ENCODE results near the gene BDKRB2. TPM values are rescaled to one million over a fixed set of nuclear protein-coding genes. Genes with fewer than 3 reads are reported as not detected.
A peak's percentile ranks its signal among the peaks of the same experiment; 100 is the strongest.

Gene BDKRB2
- polyA plus RNA-seq, 1 experiment = 182 TPM

DNA sequence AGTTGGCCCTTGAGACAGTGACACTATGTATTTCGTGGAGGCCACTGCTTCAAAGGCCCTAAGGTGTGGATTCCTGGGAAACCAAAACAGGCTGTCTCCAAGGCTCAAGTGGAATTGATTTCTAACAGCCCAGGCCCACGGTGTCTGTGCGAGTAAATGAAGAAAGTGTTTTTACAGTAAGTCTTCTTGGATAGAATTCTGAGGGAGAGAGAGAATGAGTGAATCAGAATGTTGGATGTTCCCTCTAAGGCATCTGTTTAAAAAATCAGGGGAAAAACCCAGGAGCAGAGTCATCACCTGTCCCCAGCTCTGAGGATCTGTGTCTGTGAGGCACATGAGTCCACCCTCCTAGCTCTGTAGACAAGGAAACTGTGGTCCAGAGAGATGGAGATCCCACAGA is 29.0 kb downstream of the BDKRB2 start:
- Histone ChIP-seq H3K9me3 (ENCODE audit: control insufficient read depth, insufficient read depth, low read length) (peaks cover 1% of the 10 kb centered on the region; the same call in 1 of the 2 replicates), H3K27ac (ENCODE audit: low read depth, low read length) (peak overlapping the region; percentile 39), H3K27me3 (ENCODE audit: control insufficient read depth, insufficient read depth, low read length) (no peaks in the 10 kb centered on the region), H3K4me3 (ENCODE audit: low read depth, low read length) (no peak overlapping the region)
- TF ChIP-seq, protein P1, sequence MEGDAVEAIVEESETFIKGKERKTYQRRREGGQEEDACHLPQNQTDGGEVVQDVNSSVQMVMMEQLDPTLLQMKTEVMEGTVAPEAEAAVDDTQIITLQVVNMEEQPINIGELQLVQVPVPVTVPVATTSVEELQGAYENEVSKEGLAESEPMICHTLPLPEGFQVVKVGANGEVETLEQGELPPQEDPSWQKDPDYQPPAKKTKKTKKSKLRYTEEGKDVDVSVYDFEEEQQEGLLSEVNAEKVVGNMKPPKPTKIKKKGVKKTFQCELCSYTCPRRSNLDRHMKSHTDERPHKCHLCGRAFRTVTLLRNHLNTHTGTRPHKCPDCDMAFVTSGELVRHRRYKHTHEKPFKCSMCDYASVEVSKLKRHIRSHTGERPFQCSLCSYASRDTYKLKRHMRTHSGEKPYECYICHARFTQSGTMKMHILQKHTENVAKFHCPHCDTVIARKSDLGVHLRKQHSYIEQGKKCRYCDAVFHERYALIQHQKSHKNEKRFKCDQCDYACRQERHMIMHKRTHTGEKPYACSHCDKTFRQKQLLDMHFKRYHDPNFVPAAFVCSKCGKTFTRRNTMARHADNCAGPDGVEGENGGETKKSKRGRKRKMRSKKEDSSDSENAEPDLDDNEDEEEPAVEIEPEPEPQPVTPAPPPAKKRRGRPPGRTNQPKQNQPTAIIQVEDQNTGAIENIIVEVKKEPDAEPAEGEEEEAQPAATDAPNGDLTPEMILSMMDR (IDR thresholded peaks at IDR 0.05; ENCODE audit: low read depth, low read length) = no peak
- DNase-seq (ENCODE audit: low read depth, low spot score) = no peak
- ChIA-PET CTCF (interaction anchor here (1.4 kb wide), 1 partner anchor 133 kb away, joined by 10 read pairs; no protein-coding TSS in a partner anchor), POLR2A (no interaction called here)

DNA sequence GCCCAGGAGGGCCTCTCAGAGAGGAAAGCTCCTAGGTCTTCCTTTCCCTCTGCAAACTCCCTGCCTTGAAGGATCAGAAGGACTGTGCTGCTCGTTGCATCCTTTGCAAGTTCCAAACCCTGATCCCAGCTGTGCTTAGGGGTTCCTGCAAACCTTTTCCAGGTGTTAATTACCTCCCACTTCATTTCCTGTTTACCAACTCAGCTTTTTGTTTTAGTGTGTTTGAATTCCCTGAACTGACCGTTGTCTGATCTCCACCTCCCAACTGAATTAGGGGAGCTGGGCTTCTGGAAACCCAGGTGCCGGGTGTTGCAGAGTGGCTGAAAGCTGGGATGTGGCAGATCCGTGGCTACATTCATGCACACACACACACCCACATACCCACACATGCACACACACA is 30.8 kb downstream of the BDKRB2 start:
- H3K4me3 ChIP-seq (ENCODE audit: low read depth, low read length) = no peak overlapping the region
- POLR2A ChIA-PET = interaction anchor here (0.6 kb wide), 1 partner anchor 123 kb away, joined by 3 read pairs; no protein-coding TSS in a partner anchor

DNA sequence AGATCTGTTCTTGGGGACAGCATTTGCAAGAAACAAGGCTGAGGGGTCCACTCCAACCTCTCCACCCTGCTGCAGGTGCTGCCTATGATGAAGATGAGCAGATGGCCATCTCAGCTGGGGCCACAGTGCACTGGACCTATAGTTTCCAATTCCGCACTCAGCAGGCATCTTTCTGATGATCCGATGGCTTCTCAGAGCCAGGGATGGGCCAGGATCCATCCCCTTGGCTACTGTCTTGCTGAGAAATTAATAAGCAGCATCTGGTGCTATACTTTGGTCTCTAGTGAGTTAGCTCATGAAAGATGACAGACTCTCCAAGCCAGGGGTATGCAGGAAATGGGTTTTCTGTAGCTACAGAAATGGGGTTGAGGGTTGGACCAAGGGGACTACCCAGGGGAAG is 33.0 kb downstream of the BDKRB2 start:
- POLR2A ChIA-PET = no interaction called here
- CTCF ChIA-PET = interaction anchor here (0.5 kb wide), 1 partner anchor 129 kb away, joined by 5 read pairs; no protein-coding TSS in a partner anchor

More for the DNA sequence above, 30.8 kb downstream of the BDKRB2 start:
- Histone ChIP-seq H3K27ac (ENCODE audit: low read depth, low read length) (no peak overlapping the region), H3K9me3 (ENCODE audit: control insufficient read depth, insufficient read depth, low read length) (peaks cover 1% of the 10 kb centered on the region; the same call in 1 of the 2 replicates), H3K27me3 (ENCODE audit: control insufficient read depth, insufficient read depth, low read length) (no peaks in the 10 kb centered on the region)
- TF ChIP-seq, protein P1 (IDR thresholded peaks at IDR 0.05; ENCODE audit: low read depth, low read length) = no peak
- DNase-seq (ENCODE audit: low read depth, low spot score) = no peak
- CTCF ChIA-PET = no interaction called here

DNA sequence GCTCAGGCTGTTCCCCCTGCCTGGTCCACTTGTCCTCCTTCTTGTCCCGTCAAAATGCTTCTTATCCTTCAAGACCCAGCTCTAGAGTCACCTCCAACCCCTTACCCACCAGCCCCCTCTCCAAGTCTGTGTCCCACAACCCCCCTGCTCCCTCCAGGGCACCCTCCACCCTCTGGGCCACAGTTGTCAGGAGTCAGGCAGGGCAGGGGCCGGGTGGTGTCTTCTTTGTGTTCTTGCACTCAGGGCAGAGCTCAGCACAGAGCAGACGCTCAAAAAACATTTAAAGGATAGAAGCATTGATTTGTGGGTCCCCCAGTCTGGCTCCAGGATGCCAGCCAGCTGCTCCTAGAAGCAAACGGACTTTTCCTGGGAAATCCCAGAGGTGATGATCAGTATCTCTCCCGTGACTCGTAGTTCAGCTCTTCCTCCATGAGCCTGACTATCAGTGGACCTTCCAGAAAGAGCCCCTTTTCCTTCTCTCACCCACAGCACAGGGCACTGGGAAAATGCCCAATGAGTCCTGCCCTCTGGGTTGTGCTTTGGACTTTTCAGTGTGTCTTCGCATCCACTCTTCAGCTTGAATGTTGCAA is 34.1 kb downstream of the BDKRB2 start:
- ChIA-PET CTCF (interaction anchor here (0.5 to 0.8 kb wide), 2 partner anchors 34 to 138 kb away, joined by 3 read pairs; no protein-coding TSS in a partner anchor), POLR2A (interaction anchor here (0.6 kb wide), 1 partner anchor 20 kb away, joined by 4 read pairs; no protein-coding TSS in a partner anchor)
- TF ChIP-seq, protein P1 (IDR thresholded peaks at IDR 0.05; ENCODE audit: low read depth, low read length) = no peak
- no peak for DNase-seq (ENCODE audit: low read depth, low spot score)
- H3K27me3 ChIP-seq (ENCODE audit: control insufficient read depth, insufficient read depth, low read length) = no peaks in the 10 kb centered on the region
- H3K9me3 ChIP-seq (ENCODE audit: control insufficient read depth, insufficient read depth, low read length) = peaks cover 5% of the 10 kb centered on the region; the same call in 1 of the 2 replicates
- peak overlapping the region; percentile 47 for H3K27ac ChIP-seq (ENCODE audit: low read depth, low read length)
- no peak overlapping the region for H3K4me3 ChIP-seq (ENCODE audit: low read depth, low read length)

More for the DNA sequence above, 33.0 kb downstream of the BDKRB2 start:
- DNase-seq (ENCODE audit: low read depth, low spot score) = no peak
- TF ChIP-seq, protein P1 (IDR thresholded peaks at IDR 0.05; ENCODE audit: low read depth, low read length) = no peak
- Histone ChIP-seq H3K27ac (ENCODE audit: low read depth, low read length) (no peak overlapping the region), H3K9me3 (ENCODE audit: control insufficient read depth, insufficient read depth, low read length) (peaks cover 5% of the 10 kb centered on the region; the same call in 1 of the 2 replicates), H3K4me3 (ENCODE audit: low read depth, low read length) (no peak overlapping the region), H3K27me3 (ENCODE audit: control insufficient read depth, insufficient read depth, low read length) (no peaks in the 10 kb centered on the region)

DNA sequence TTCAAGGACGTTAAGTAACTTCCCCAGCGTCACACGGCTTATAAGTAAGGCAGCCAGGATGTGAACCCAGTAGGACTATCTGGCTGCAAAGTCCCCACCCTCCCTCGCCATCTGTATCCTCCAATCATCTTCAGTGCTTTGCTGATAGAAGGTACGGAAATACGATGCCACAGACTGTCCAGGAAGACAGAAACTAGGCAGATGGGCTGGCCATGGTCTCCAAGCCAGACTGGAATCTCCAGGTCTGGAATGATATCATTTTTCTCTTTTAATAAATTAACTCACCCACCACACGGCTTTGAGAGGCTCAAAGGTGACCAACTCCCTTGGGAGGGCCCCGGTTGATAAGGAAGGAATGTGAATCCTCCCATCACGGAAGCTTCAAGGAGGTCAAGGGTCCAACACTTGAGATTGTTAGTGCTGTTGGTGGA is 35.1 kb downstream of the BDKRB2 start:
- no peak overlapping the region for H3K4me3 ChIP-seq (ENCODE audit: low read depth, low read length)
- ChIA-PET CTCF (no interaction called here), POLR2A (no interaction called here)
- H3K9me3 ChIP-seq (ENCODE audit: control insufficient read depth, insufficient read depth, low read length) = peaks cover 5% of the 10 kb centered on the region; the same call in 1 of the 2 replicates
- H3K27ac ChIP-seq (ENCODE audit: low read depth, low read length) = peak overlapping the region; percentile 31
- TF ChIP-seq, protein P1 (IDR thresholded peaks at IDR 0.05; ENCODE audit: low read depth, low read length) = no peak
- no peaks in the 10 kb centered on the region for H3K27me3 ChIP-seq (ENCODE audit: control insufficient read depth, insufficient read depth, low read length)
- DNase-seq (ENCODE audit: low read depth, low spot score) = no peak

Data from AG04450 (cell line).